Common myeloid progenitor, CD34-positive (primary cell): ENCODE results near the gene ZNHIT1.

Experiments
- CTCF ChIA-PET: fragments of 350-600 bp; sonication (Branson Sonifier 250); formaldehyde crosslinking; loops from one replicate; lab custom pipeline; 2021; ENCODE audit warnings: antibody characterized with exemption; lab: Charles Lee
- POLR2A ChIA-PET: fragments of 350-600 bp; sonication (Branson Sonifier 250); formaldehyde crosslinking; loops from one replicate; lab custom pipeline; 2021; ENCODE audit warnings: antibody characterized with exemption; lab: Charles Lee
- DNase-seq, 3 donors: peaks; one replicate each; pipeline versions ENCODE4 v3.0.0 to v3.0.0-alpha.2; 2013
- H3K27ac ChIP-seq, 2 experiments: 1 replicate in 1 of 2; 2 replicates in 1 of 2; pipeline ENCODE4 v1.7.0; 2013; ENCODE audit warnings: inconsistent platforms in 2 of 2, low read length in 2 of 2, mild to moderate bottlenecking in 2 of 2, low read depth in 1 of 2, moderate library complexity in 1 of 2; ENCODE audit not compliant: severe bottlenecking in 2 of 2, insufficient read depth in 1 of 2, poor library complexity in 1 of 2
- H3K27me3 ChIP-seq, 5 experiments: replicated peaks in 2 of 5; 1 replicate in 3 of 5; 2 replicates in 2 of 5; pipeline versions ENCODE4 v1.6.1 to v1.7.0; 2013; ENCODE audit warnings: low read length in 4 of 5, mild to moderate bottlenecking in 2 of 5, moderate library complexity in 2 of 5, inconsistent platforms in 1 of 5; ENCODE audit not compliant: insufficient read depth in 5 of 5, control insufficient read depth in 4 of 5
- H3K36me3 ChIP-seq, 4 experiments: 1 replicate in 2 of 4; 2 replicates in 2 of 4; pipeline versions ENCODE4 v1.6.1 to v1.7.0; 2013; ENCODE audit warnings: low read length in 3 of 4, control low read depth in 1 of 4, mild to moderate bottlenecking in 1 of 4; ENCODE audit not compliant: control insufficient read depth in 4 of 4, insufficient read depth in 4 of 4
- H3K4me1 ChIP-seq, 4 experiments: 1 replicate in 3 of 4; 2 replicates in 1 of 4; pipeline versions ENCODE4 v1.6.1 to v1.7.1; 2013; ENCODE audit warnings: low read length in 3 of 4, mild to moderate bottlenecking in 3 of 4, control low read depth in 1 of 4, inconsistent platforms in 1 of 4, moderate library complexity in 1 of 4; ENCODE audit not compliant: control insufficient read depth in 4 of 4, insufficient read depth in 4 of 4; ENCODE audit errors: control extremely low read depth in 1 of 4
- H3K4me3 ChIP-seq, 7 experiments: 1 replicate in 4 of 7; 2 replicates in 3 of 7; pipeline versions ENCODE4 v1.5.1 to v1.7.0; 2013; ENCODE audit warnings: mild to moderate bottlenecking in 7 of 7, low read length in 6 of 7, moderate library complexity in 6 of 7, inconsistent platforms in 2 of 7, low read depth in 2 of 7, control low read depth in 1 of 7; ENCODE audit not compliant: insufficient read depth in 4 of 7, control insufficient read depth in 1 of 7; ENCODE audit errors: extremely low read depth in 1 of 7
- H3K9me3 ChIP-seq, 5 experiments: 1 replicate in 4 of 5; 2 replicates in 1 of 5; pipeline versions ENCODE4 v1.6.1 to v1.7.1; 2013; ENCODE audit warnings: low read length in 4 of 5, mild to moderate bottlenecking in 2 of 5, inconsistent platforms in 1 of 5, low read depth in 1 of 5, moderate library complexity in 1 of 5; ENCODE audit not compliant: control insufficient read depth in 4 of 5, insufficient read depth in 2 of 5; ENCODE audit errors: control extremely low read depth in 1 of 5
- WGBS: methylation state at CpG from one replicate; pipeline ENCODE4 v1.1.5; 2013; ENCODE audit not compliant: insufficient coverage; 5-methylcytosine and 5-hydroxymethylcytosine counted together

ZNHIT1 gene

DNA sequence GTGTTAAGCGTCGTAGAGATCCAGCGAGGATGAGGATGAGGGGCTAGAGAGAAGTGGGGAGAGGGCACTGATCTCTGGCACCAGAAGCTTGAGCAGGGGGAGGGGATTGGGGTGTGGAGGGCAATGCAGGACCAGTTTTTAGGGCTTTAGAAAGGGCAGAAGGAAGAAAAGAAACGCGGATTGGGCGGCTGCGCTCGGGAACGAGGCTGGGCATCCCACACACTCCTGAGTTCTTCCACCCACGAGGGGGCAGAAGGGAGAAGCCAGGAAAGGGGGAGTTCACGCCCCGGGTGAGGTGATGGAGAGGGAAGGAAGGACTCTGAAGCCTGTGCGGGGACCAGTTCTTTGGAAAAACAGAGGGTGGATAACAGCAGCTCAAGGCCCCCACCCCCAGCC lies 46.5 kb upstream of the ZNHIT1 start:
- no peak for DNase-seq
- no peak overlapping the region for H3K4me3 ChIP-seq
- H3K27ac ChIP-seq = no peak overlapping the region
- ChIA-PET POLR2A (no interaction called here), CTCF (interaction anchor here (0.9 to 3.1 kb wide), 8 partner anchors 14 to 112 kb away, joined by 3 to 19 read pairs (median 4); no protein-coding TSS in a partner anchor)
- H3K36me3 ChIP-seq = no peaks in the 10 kb centered on the region
- no peaks in the 10 kb centered on the region for H3K9me3 ChIP-seq
- peaks cover 0 to 49% (median 38%) of the 10 kb centered on the region in 4 experiments for H3K4me1 ChIP-seq
- peaks cover 5 to 100% (median 64%) of the 10 kb centered on the region in 5 experiments for H3K27me3 ChIP-seq
- WGBS = 1% methylated on average over 9 of the region's 13 CpGs

DNA sequence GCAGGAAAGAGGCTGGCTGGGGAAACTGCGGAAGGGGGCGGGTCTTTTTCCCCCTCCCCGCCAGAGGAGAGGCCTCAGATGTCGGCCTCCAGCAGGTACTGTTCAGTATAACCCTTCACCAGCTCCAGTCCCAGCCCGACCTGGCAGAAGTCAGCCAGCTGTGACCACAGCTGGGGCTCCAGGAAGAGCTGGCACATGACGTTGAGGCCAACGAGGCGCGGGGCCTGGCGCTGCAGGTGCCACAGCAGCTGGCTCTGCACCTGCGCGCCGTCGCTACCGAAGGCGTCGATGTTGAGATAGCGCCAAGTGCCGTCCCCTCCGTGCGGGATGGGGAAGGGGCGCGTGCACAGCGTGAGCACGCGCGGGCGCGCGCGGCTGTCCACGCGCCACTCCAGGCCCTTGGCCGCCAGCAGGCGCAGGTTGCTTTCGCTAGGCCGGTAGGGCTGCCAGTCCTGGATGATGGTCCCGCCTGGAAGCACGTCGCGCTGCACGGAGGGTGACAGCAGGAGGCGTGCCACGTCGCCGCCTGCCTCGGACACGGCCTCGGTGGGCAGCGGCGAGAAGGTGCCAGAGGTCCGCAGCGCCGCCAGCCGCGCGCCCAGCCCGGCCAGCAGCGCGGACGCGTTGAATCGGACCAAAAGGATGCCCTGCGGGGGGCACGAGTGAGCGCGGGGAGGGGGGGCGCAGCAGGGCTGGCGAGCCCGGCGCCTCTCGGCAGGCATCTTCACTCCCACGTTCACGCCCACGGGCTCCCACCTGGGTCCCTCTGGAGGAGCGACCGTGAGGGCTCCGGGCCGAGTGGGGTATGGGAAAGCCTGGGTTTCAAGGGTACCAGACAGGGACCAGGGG lies 45.7 kb upstream of the ZNHIT1 start:
- Histone ChIP-seq H3K27me3 (peaks cover 10 to 100% (median 64%) of the 10 kb centered on the region in 5 experiments), H3K4me1 (peaks cover 0 to 43% (median 33%) of the 10 kb centered on the region in 4 experiments), H3K27ac (no peak overlapping the region), H3K9me3 (no peaks in the 10 kb centered on the region), H3K4me3 (peak overlapping the region in 4 of 7 experiments; percentile 13 to 43 (median 26)), H3K36me3 (no peaks in the 10 kb centered on the region)
- CTCF ChIA-PET = interaction anchor here (0.8 to 3.1 kb wide), 10 partner anchors 14 to 111 kb away, joined by 3 to 19 read pairs (median 4); no protein-coding TSS in a partner anchor
- POLR2A ChIA-PET = no interaction called here
- WGBS = under 1% methylated on average over 78 of the region's 79 CpGs
- DNase-seq = peak; percentile 57 to 89 (median 85)

DNA sequence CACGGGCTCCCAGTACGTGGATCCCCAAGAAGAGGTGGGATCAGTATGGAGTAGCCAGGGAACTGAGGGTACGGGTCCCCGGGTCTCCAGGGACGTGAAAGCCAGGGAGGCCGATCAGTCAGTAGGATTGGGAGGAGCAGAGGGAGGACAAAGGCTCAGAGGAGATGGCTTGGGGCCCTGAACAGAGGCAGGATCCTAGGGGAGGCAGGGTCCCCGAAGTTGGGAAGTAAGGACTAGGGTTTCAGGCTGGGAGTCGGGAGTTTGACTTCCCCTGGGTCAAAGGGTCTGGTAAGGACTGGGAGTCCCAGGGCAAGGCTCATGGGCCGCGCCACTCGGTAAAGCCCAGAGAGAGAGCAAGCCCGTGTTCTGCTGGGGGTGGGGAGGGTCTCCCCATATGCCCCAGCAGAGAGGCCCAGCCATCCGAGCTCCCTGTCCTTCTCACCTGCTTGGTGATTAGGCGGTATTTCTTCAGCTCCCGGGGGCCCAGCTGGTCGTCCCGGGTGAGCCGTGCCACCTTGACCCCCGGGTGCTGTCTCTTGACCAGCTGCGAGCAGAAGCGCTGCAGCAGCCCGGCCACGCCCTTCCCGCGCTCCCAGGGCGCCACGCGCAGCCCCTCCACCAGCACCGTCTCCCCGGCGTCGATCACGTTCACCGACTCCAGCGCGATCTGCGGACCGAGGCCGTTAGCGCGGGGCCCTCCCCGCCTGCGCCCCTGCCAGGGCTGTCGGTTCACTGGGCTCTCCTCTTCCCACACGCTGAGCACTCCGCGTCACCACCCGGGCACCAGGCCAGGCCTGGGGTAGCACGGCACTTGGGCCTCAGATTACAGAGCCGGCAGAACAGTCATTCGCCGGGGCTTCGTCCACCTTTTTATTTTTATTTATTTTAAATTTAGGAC lies 44.9 kb upstream of the ZNHIT1 start:
- Histone ChIP-seq H3K27ac (no peak overlapping the region), H3K4me3 (peak overlapping the region in 3 of 7 experiments; percentile 31 to 43 (median 33)), H3K27me3 (peaks cover 15 to 100% (median 64%) of the 10 kb centered on the region in 5 experiments), H3K4me1 (peaks cover 0 to 42% (median 31%) of the 10 kb centered on the region in 4 experiments), H3K36me3 (no peaks in the 10 kb centered on the region), H3K9me3 (no peaks in the 10 kb centered on the region)
- DNase-seq = peak; percentile 73 to 80 (median 77)
- ChIA-PET CTCF (interaction anchor here (0.8 to 2.4 kb wide), 9 partner anchors 9 to 110 kb away, joined by 3 to 17 read pairs (median 3); no protein-coding TSS in a partner anchor), POLR2A (interaction anchor here (1.3 kb wide), 1 partner anchor 20 kb away, joined by 3 read pairs; no protein-coding TSS in a partner anchor)
- 1% methylated on average over 41 of the region's 53 CpGs for WGBS

DNA sequence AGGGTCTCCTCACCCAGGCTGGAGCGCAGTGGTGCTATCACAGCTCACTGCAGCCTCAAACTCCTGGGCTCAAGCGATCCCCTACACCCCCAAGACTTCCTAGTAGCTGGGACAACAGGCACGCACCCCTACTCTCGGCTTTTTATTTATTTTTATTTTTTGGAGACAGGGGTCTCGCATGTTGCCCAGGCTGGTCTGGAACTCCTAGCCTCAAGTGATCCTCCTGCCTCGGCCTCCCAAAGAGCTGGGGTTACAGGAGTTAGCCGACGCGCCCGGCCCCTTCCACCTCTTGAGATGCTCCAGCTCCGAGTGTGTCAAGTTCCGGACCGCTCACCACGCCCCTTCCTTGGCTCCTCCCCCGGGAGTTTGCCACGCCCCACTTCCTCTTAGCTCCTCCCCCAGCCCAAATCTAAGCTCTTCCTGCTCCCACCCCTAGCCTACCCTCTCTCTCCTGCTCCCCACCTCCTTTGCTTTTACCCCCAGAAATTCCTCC lies 44.2 kb upstream of the ZNHIT1 start:
- POLR2A ChIA-PET = interaction anchor here (1.3 kb wide), 1 partner anchor 19 kb away, joined by 3 read pairs; no protein-coding TSS in a partner anchor
- CTCF ChIA-PET = interaction anchor here (0.8 to 2.4 kb wide), 10 partner anchors 9 to 109 kb away, joined by 3 to 17 read pairs (median 3); no protein-coding TSS in a partner anchor
- no peak overlapping the region for H3K27ac ChIP-seq
- H3K4me3 ChIP-seq = peak overlapping the region in 2 of 7 experiments; percentile 31 to 33
- peaks cover 17 to 100% (median 63%) of the 10 kb centered on the region in 5 experiments for H3K27me3 ChIP-seq
- WGBS = 6% methylated on average over 11 of the region's 16 CpGs
- H3K36me3 ChIP-seq = no peaks in the 10 kb centered on the region
- peaks cover 0 to 42% (median 31%) of the 10 kb centered on the region in 4 experiments for H3K4me1 ChIP-seq
- DNase-seq = peak; percentile 60 to 67 (median 66)
- no peaks in the 10 kb centered on the region for H3K9me3 ChIP-seq

DNA sequence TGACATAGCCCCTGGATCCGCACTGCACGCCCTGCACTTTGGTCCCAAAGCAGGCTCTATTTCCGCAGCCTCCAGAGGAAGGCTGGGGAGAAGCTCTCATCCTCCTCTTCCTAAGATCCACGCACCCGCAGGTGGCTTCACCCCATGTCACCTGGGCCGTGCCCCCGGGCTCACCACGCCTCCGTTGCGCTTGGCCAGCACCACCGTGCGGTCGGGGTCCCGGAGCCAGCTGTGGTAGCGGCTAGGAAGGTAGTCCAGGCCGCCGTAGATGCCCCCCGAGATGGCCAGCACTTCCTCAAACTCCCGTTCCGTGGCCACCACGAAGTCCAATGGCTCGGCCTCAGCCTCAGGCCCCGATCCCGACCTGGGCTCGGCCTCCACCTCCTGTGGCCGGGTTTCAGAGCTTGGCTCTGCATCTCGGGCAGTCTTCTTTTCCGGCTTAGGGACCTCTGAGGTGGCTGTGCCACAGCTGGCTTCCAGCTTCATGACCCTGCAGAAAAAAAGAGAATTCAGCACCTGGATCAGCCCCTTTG lies 43.6 kb upstream of the ZNHIT1 start:
- 7% methylated on average over 19 of the region's 28 CpGs for WGBS
- peak in 1 of 3 donors; percentile 40 for DNase-seq
- no peaks in the 10 kb centered on the region for H3K36me3 ChIP-seq
- H3K4me3 ChIP-seq = no peak overlapping the region
- CTCF ChIA-PET = interaction anchor here (0.8 to 2.9 kb wide), 11 partner anchors 8 to 108 kb away, joined by 3 to 17 read pairs (median 3); no protein-coding TSS in a partner anchor
- POLR2A ChIA-PET = interaction anchor here (1.3 kb wide), 1 partner anchor 19 kb away, joined by 3 read pairs; no protein-coding TSS in a partner anchor
- peaks cover 0 to 43% (median 33%) of the 10 kb centered on the region in 4 experiments for H3K4me1 ChIP-seq
- no peaks in the 10 kb centered on the region for H3K9me3 ChIP-seq
- peaks cover 15 to 100% (median 57%) of the 10 kb centered on the region in 5 experiments for H3K27me3 ChIP-seq
- no peak overlapping the region for H3K27ac ChIP-seq

DNA sequence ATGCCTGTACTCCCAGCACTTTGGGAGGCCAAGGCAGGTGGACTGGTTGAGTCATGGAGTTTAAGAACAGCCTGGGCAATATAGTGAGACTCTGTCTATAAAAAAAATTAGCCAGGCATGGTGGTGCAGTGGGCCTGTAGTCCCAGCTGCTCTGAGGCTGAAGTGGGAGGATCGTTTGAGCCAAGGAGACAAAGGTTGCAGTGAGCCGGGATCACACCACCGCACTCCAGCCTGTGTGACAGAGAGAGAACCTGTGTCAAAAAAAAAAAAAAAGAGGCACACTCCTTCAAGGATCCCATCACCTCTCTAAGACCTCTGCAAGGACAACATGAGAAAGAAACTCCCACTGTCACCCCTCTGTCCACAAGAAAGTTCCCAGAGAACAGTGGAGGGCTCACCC lies 42.3 kb upstream of the ZNHIT1 start:
- H3K9me3 ChIP-seq = no peaks in the 10 kb centered on the region
- H3K27me3 ChIP-seq = peaks cover 13 to 100% (median 51%) of the 10 kb centered on the region in 5 experiments
- DNase-seq = no peak
- no peak overlapping the region for H3K27ac ChIP-seq
- H3K4me1 ChIP-seq = peaks cover 0 to 49% (median 30%) of the 10 kb centered on the region in 4 experiments
- WGBS = 67% methylated on average over 1 of the region's 3 CpGs
- H3K4me3 ChIP-seq = no peak overlapping the region
- ChIA-PET POLR2A (no interaction called here), CTCF (interaction anchor here (1.2 to 2.9 kb wide), 4 partner anchors 14 to 107 kb away, joined by 3 to 16 read pairs (median 6); no protein-coding TSS in a partner anchor)
- H3K36me3 ChIP-seq = no peaks in the 10 kb centered on the region
